K562 (cell line): ENCODE data around the gene TKT. TPM values are rescaled to one million over a fixed set of nuclear protein-coding genes. Genes with fewer than 3 reads are reported as not detected.

Source experiments
- ATAC-seq: fragments of 200-7000 bp; cut with Tn5 transposase; 3 replicates; pipeline ENCODE4 v1.9.1; 2020; ENCODE audit warnings: moderate library complexity
- BruUV-seq: library from RNA; stranded (reverse); fragments of 400-500 nt; replicated peaks from 2 replicates; lab custom pipeline; 2021; lab: Mats Ljungman, UMichigan
- CTCF ChIA-PET: fragments of 300-600 bp; formaldehyde crosslinking; extraction: SDS; loops from one replicate; lab custom pipeline; 2021; ENCODE audit warnings: low intra/inter-chr PET ratio; lab: Yijun Ruan, JAX
- POLR2A ChIA-PET: fragments of 300-600, 350-650 bp; sonication (Branson Sonifier 250); formaldehyde crosslinking; extraction: SDS; loops from one replicate; lab custom pipeline; 2021; ENCODE audit warnings: antibody characterized with exemption, inconsistent platforms; lab: Yijun Ruan, JAX
- DNase-seq, 4 experiments: peaks; one replicate each; pipeline versions ENCODE4 v3.0.0 to v3.0.0-alpha.2; 2011 to 2018; ENCODE audit warnings: low spot score in 3 of 4, mixed read lengths in 3 of 4; ENCODE audit errors: extremely low read depth in 1 of 4
- FAIRE-seq: peaks from 2 replicates; lab custom pipeline; 2011; peaks lifted over from hg19 to GRCh38; lab: Jason Lieb, UNC
- H2AFZ ChIP-seq: 2 replicates; pipeline ENCODE4 v1.6.0; 2011; ENCODE audit warnings: low read depth, low read length, control low read depth, inconsistent platforms
- H3K27ac ChIP-seq: fragments of 200-600 bp; 3 replicates; pipeline ENCODE4 v1.8.0; 2011; ENCODE audit warnings: low read depth, mild to moderate bottlenecking, control low read depth, inconsistent platforms, low read length, moderate library complexity, mixed read lengths; ENCODE audit errors: extremely low read depth
- H3K27me3 ChIP-seq, 2 experiments: fragments of 300-600 bp in 1 of 2; 2 replicates in 1 of 2; 3 replicates in 1 of 2; pipeline versions ENCODE4 v1.6.0 to v1.8.0; 2011; ENCODE audit warnings: inconsistent platforms in 2 of 2, low read length in 2 of 2, mild to moderate bottlenecking in 1 of 2, mixed read lengths in 1 of 2, moderate library complexity in 1 of 2; ENCODE audit not compliant: control insufficient read depth in 2 of 2, insufficient read depth in 2 of 2
- H3K36me3 ChIP-seq: fragments of 300-600 bp; 3 replicates; pipeline ENCODE4 v1.8.0; 2011; ENCODE audit warnings: mild to moderate bottlenecking, low read length, inconsistent platforms; ENCODE audit not compliant: control insufficient read depth, insufficient read depth
- H3K4me1 ChIP-seq, 2 experiments: fragments of 200-600 bp in 1 of 2; replicated peaks in 1 of 2; 2 replicates in 1 of 2; 3 replicates in 1 of 2; pipeline versions ENCODE4 v1.5.1 to v1.8.0; 2011; ENCODE audit warnings: inconsistent platforms in 2 of 2, low read length in 2 of 2, mild to moderate bottlenecking in 1 of 2, mixed read lengths in 1 of 2, moderate library complexity in 1 of 2; ENCODE audit not compliant: control insufficient read depth in 2 of 2, insufficient read depth in 2 of 2
- H3K4me2 ChIP-seq: 2 replicates; pipeline ENCODE4 v1.6.1; 2011; ENCODE audit warnings: low read length, control low read depth, inconsistent platforms, mixed read lengths; ENCODE audit not compliant: insufficient read depth
- H3K4me3 ChIP-seq: fragments of 200-600 bp; sonication (generic), shearing (Covaris generic); 2 replicates; pipeline ENCODE4 v1.5.1; 2016; ENCODE audit warnings: control low read depth, inconsistent platforms
- H3K79me2 ChIP-seq: fragments of 200-600 bp; 3 replicates; pipeline ENCODE4 v1.8.0; 2011; ENCODE audit warnings: low read length, inconsistent platforms; ENCODE audit not compliant: control insufficient read depth, insufficient read depth
- H3K9ac ChIP-seq, 2 experiments: 2 replicates each; pipeline versions ENCODE4 v1.6.0 to v1.6.1; 2011; ENCODE audit warnings: low read depth in 2 of 2, low read length in 2 of 2, control low read depth in 1 of 2, inconsistent platforms in 1 of 2, mild to moderate bottlenecking in 1 of 2, mixed read lengths in 1 of 2; ENCODE audit not compliant: insufficient read depth in 1 of 2
- H3K9me1 ChIP-seq: one replicate; pipeline ENCODE4 v1.6.0; 2011; ENCODE audit warnings: inconsistent platforms, mild to moderate bottlenecking, low read length, moderate library complexity; ENCODE audit not compliant: control insufficient read depth, insufficient read depth
- H3K9me3 ChIP-seq: replicated peaks from 2 replicates; pipeline ENCODE4 v1.5.1; 2011; ENCODE audit warnings: low read depth, low read length, inconsistent platforms; ENCODE audit not compliant: control insufficient read depth, insufficient read depth
- H4K20me1 ChIP-seq: replicated peaks from 2 replicates; pipeline ENCODE4 v1.6.1; 2011; ENCODE audit warnings: low read length, inconsistent platforms, mixed read lengths; ENCODE audit not compliant: control insufficient read depth, insufficient read depth
- EP300 ChIP-seq: IDR thresholded peaks from 2 replicates; pipeline ENCODE4 v1.6.1; 2012; ENCODE audit warnings: low read length, improper control_type of control experiment
- FOSL1 ChIP-seq: fragments of 200-800 bp; sonication (Bioruptor generic); conservative IDR thresholded peaks from 2 replicates; pipeline ENCODE4 v1.6.1; 2016; ENCODE audit warnings: missing genetic modification characterization, missing compliant biosample characterization
- HIVEP1 ChIP-seq: fragments of 250-450 bp; sonication (Bioruptor Pico); IDR thresholded peaks from 2 replicates; pipeline ENCODE4 v1.4.0; 2020; ENCODE audit warnings: mild to moderate bottlenecking
- L3MBTL2 ChIP-seq: fragments of 450-650 bp; IDR thresholded peaks from 2 replicates; pipeline ENCODE4 v1.6.1; 2016; ENCODE audit warnings: mild to moderate bottlenecking, moderate library complexity
- RHOXF2B ChIP-seq: fragments of 250-450 bp; sonication (Bioruptor Pico); conservative IDR thresholded peaks from 2 replicates; pipeline ENCODE4 v1.5.1; 2021
- TAF9B ChIP-seq: fragments of 450-650 bp; IDR thresholded peaks from 2 replicates; pipeline ENCODE4 v1.6.1; 2018; ENCODE audit warnings: mild to moderate bottlenecking; ENCODE audit not compliant: partially characterized antibody
- ZNF407 ChIP-seq: fragments of 450-650 bp; IDR thresholded peaks from 2 replicates; pipeline ENCODE4 v1.6.1; 2016; ENCODE audit warnings: low read depth
- WGBS: fragments of 100-300 bp; shearing (Covaris generic); methylation state at CpG from one replicate; pipeline ENCODE4 v1.1.6; 2016; ENCODE audit warnings: low coverage, mixed read lengths; ENCODE audit not compliant: insufficient coverage; ENCODE audit errors: missing lambda C conversion rate; 5-methylcytosine and 5-hydroxymethylcytosine counted together
- in situ Hi-C: fragments of 300-500 bp; cut with MboI; formaldehyde crosslinking; loops from 4 replicates; pipeline ENCODE4 v1.15.0; 2018; ENCODE audit warnings: inconsistent platforms, mixed read lengths
- intact Hi-C: fragments of 100-400 bp; cut with micrococcal nuclease; formaldehyde crosslinking; loops from 2 replicates; pipeline ENCODE4 v1.14.2; 2022
- polyA plus RNA-seq, 8 experiments: library from polyadenylated mRNA; depleted of rRNA in 4 of 8; stranded (reverse) in 5 of 8; unstranded in 3 of 8; fragments of >200 nt; fragmentation: Nextera tagmentation in 2 of 8; fragmentation: Illumina TruSeq in 1 of 8; extraction: Ambion mirVana in 2 of 8; extraction: Trizol in 1 of 8; gene quantifications; 2 replicates each; pipeline versions ENCODE4 v1.2.1 to v1.2.3, GENCODE V29; 2011 to 2014; ENCODE audit warnings: inconsistent platforms in 1 of 8, missing spikeins in 1 of 8
- total RNA-seq, 7 experiments: library from RNA; depleted of rRNA in 6 of 7; stranded (reverse); fragments of >200 nt in 6 of 7; fragmentation: Illumina TruSeq in 2 of 7; extraction: Trizol in 2 of 7; gene quantifications; 2 replicates each; pipeline versions ENCODE4 v1.2.1 to v1.2.3, GENCODE V29; 2011 to 2021; ENCODE audit warnings: low replicate concordance in 1 of 7
- TF ChIP-seq, protein P1 (sequence below): sonication (generic); formaldehyde crosslinking; IDR thresholded peaks from 2 replicates; pipeline ENCODE4 v1.9.0; 2022; ENCODE audit warnings: mild to moderate bottlenecking, missing genetic modification reagents
- TF ChIP-seq, protein P2 (sequence below), 2 experiments: fragments of 450-650 bp in 1 of 2; IDR thresholded peaks; 2 replicates each; pipeline ENCODE4 v1.6.1; 2011 to 2017; ENCODE audit warnings: low read depth in 2 of 2, antibody characterized with exemption in 1 of 2, borderline replicate concordance in 1 of 2, low read length in 1 of 2, mild to moderate bottlenecking in 1 of 2, mixed read lengths in 1 of 2; ENCODE audit not compliant: control insufficient read depth in 1 of 2
- TF ChIP-seq, protein P3 (sequence below): fragments of 450-650 bp; formaldehyde crosslinking; IDR thresholded peaks from 2 replicates; pipeline ENCODE4 v1.4.0; 2022; ENCODE audit warnings: mild to moderate bottlenecking, moderate library complexity

TKT gene
- total and polyA plus RNA-seq, 9 of the 15 experiments (the other 6 are each of a cell fraction or from before 2014, with no cell fraction given): 58.1 to 401 (median 187) TPM

DNA sequence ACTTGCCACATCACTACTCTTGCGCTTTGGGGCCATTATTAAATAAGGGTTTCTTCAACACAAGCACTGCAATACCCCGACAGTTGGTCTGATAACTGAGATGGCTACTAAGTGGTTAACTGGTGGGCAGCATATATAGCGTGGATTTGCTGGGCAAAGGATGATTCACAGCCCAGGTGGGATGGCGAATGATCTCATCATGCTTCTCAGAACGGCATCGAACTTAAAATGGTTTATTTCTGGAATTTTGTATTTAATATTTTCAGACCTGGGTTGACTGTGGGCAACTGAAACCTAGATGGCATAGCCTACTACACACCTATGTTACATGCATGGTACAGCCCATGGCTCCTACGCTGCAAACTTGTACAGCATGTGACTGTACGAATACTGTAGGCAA lies 26.8 kb upstream of the TKT start:
- Histone ChIP-seq H2AFZ (no peak overlapping the region), H3K9me1 (peaks cover 3% of the 10 kb centered on the region), H3K27ac (no peak overlapping the region), H3K4me1 (no peaks in the 10 kb centered on the region), H3K79me2 (no peaks in the 10 kb centered on the region), H3K4me3 (no peak overlapping the region), H3K9ac (no peak overlapping the region), H3K4me2 (no peak overlapping the region), H4K20me1 (no peaks in the 10 kb centered on the region), H3K9me3 (no peaks in the 10 kb centered on the region), H3K27me3 (no peaks in the 10 kb centered on the region), H3K36me3 (peaks cover 32% of the 10 kb centered on the region; the same call in 1 of the 3 replicates)
- BruUV-seq: no TSS peak
- ChIA-PET POLR2A (no interaction called here), CTCF (no interaction called here)
- in situ Hi-C loops (no loop called here), intact Hi-C loops (no loop called here)
- 89% methylated on average over 8 of the region's 8 CpGs for WGBS
- FAIRE-seq (no peak), ATAC-seq (no peak), DNase-seq (no peak)
- TF ChIP-seq RHOXF2B (CRISPR knock-in tag) (no peak), L3MBTL2 (no peak), ZNF407 (no peak), EP300 (no peak), HIVEP1 (CRISPR knock-in tag) (no peak), TAF9B (no peak), FOSL1 (no peak)
- TF ChIP-seq, protein P1, sequence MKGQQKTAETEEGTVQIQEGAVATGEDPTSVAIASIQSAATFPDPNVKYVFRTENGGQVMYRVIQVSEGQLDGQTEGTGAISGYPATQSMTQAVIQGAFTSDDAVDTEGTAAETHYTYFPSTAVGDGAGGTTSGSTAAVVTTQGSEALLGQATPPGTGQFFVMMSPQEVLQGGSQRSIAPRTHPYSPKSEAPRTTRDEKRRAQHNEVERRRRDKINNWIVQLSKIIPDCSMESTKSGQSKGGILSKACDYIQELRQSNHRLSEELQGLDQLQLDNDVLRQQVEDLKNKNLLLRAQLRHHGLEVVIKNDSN (CRISPR knock-in tag): no peak
- TF ChIP-seq, protein P2, sequence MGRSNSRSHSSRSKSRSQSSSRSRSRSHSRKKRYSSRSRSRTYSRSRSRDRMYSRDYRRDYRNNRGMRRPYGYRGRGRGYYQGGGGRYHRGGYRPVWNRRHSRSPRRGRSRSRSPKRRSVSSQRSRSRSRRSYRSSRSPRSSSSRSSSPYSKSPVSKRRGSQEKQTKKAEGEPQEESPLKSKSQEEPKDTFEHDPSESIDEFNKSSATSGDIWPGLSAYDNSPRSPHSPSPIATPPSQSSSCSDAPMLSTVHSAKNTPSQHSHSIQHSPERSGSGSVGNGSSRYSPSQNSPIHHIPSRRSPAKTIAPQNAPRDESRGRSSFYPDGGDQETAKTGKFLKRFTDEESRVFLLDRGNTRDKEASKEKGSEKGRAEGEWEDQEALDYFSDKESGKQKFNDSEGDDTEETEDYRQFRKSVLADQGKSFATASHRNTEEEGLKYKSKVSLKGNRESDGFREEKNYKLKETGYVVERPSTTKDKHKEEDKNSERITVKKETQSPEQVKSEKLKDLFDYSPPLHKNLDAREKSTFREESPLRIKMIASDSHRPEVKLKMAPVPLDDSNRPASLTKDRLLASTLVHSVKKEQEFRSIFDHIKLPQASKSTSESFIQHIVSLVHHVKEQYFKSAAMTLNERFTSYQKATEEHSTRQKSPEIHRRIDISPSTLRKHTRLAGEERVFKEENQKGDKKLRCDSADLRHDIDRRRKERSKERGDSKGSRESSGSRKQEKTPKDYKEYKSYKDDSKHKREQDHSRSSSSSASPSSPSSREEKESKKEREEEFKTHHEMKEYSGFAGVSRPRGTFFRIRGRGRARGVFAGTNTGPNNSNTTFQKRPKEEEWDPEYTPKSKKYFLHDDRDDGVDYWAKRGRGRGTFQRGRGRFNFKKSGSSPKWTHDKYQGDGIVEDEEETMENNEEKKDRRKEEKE (IDR thresholded peaks at IDR 0.05; ENCODE audit: borderline replicate concordance in 1 of 2, control insufficient read depth in 1 of 2, low read depth in 2 of 2, low read length in 1 of 2): no peak
- TF ChIP-seq, protein P3, sequence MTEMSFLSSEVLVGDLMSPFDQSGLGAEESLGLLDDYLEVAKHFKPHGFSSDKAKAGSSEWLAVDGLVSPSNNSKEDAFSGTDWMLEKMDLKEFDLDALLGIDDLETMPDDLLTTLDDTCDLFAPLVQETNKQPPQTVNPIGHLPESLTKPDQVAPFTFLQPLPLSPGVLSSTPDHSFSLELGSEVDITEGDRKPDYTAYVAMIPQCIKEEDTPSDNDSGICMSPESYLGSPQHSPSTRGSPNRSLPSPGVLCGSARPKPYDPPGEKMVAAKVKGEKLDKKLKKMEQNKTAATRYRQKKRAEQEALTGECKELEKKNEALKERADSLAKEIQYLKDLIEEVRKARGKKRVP (CRISPR knock-in tag): no peak
